Gastroesophageal sphincter (tissue), 3 donors: Measurements from ENCODE around the gene MAPK6.

Source experiments
- CTCF ChIP-seq, 4 experiments: fragments of 200-600 bp in 2 of 4; fragments of 450-650 bp in 2 of 4; sonication (generic) in 1 of 4; IDR thresholded peaks; one replicate each; pipeline ENCODE4 v1.5.1; 2017 to 2019; ENCODE audit warnings: antibody characterized with exemption in 4 of 4, mild to moderate bottlenecking in 2 of 4, moderate library complexity in 2 of 4
- EP300 ChIP-seq: sonication (generic); formaldehyde crosslinking; IDR thresholded peaks from one replicate; pipeline ENCODE4 v1.6.1; 2017; ENCODE audit warnings: antibody characterized with exemption, mild to moderate bottlenecking
- POLR2A ChIP-seq, 2 donors: fragments of 450-650 bp; IDR thresholded peaks; one replicate each; pipeline ENCODE4 v1.6.1; 2017; ENCODE audit warnings: antibody characterized with exemption in 2 of 2, mild to moderate bottlenecking in 2 of 2, moderate library complexity in 1 of 2
- POLR2AphosphoS5 ChIP-seq: sonication (generic); formaldehyde crosslinking; IDR thresholded peaks from one replicate; pipeline ENCODE4 v1.6.1; 2017; ENCODE audit warnings: antibody characterized with exemption

- TF ChIP-seq CTCF (IDR thresholded peaks at IDR 0.05) (no peak), POLR2AphosphoS5 (no peak), POLR2A (IDR thresholded peaks at IDR 0.05) (no peak), EP300 (no peak)
Observed at GRCh38 chr15:52057996-52058395, 39.0 kb downstream of the MAPK6 start.
